Measurements from ENCODE around the gene PAX2.

- TF ChIP-seq CTCF (IDR thresholded peaks at IDR 0.05) (no peak), ZFX (IDR thresholded peaks at IDR 0.05; ENCODE audit: borderline replicate concordance) (no peak)
Measured at GRCh38 chr10:100811261-100811660, 65.9 kb downstream of the PAX2 start.
